Measurements from ENCODE around the gene THOC5.

- TF ChIP-seq POLR2AphosphoS5 (IDR thresholded peaks at IDR 0.05) (no peak), CTCF (IDR thresholded peaks at IDR 0.05) (no peak), EP300 (IDR thresholded peaks at IDR 0.05) (no peak)
These were observed 95.0 kb downstream of the THOC5 start for GRCh38 chr22:29458551-29458950.

Measured in esophagus muscularis mucosa (tissue), 4 donors.